Right ventricle myocardium superior (tissue), 1 donor: ENCODE measurements around the gene FAM43B. TPM values are rescaled to one million over a fixed set of nuclear protein-coding genes. Genes with fewer than 3 reads are reported as not detected.

Source experiments
- ATAC-seq: fragments of 200-7000 bp; cut with Tn5 transposase; one replicate; pipeline ENCODE4 v1.9.1; 2020; ENCODE audit warnings: mild to moderate bottlenecking; ENCODE audit not compliant: poor library complexity
- DNase-seq: peaks from one replicate; pipeline ENCODE4 v3.0.0-alpha.2; 2020
- intact Hi-C: fragments of 100-400 bp; cut with DNase I; formaldehyde crosslinking; loops from one replicate; pipeline ENCODE4 v1.11.2; 2022
- total RNA-seq: library from RNA; stranded (reverse); fragmentation: NEBNext Ultra II Directional; extraction: Animal tissue kit (Norgen Biotek cat#: 25700); gene quantifications from one replicate; pipeline ENCODE4 v1.2.1, GENCODE V29; 2021
- donor health status: DM: no; HTN: yes; CAD: no; lungs with severe emphysema.

The FAM43B gene
- total RNA-seq, 1 donor from 2014 or later: 3.0 TPM

GRCh38 chr1:20538760-20539551, 13.4 kb upstream of the FAM43B start:
- intact Hi-C loops: no loop called here
- no peak for DNase-seq
- no peak for ATAC-seq

- DNase-seq (no peak), ATAC-seq (no peak)
- intact Hi-C loops: no loop called here
Observed at GRCh38 chr1:20540281-20540680, 12.1 kb upstream of the FAM43B start.

DNA sequence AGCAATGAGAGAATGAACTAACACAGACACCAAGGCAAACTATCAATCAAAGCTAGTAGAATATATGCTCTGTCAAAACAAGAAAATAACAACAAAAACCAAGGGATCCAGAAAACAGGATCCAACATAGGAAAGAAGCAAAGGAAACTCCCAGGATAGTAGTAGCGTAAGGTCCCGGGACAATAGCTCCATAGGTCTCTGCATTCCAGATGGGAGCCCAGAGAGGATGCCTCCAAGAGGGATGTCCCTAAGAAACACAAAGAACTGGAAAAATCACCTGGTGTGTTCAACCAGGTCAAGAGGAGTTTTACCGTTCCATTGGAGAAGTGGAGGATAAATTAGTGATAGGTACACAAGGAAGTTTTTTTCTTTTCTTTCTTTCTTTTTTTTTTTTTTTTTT, 5.7 kb upstream of the FAM43B start:
- no peak for DNase-seq
- intact Hi-C loops: no loop called here
- ATAC-seq: no peak

DNA sequence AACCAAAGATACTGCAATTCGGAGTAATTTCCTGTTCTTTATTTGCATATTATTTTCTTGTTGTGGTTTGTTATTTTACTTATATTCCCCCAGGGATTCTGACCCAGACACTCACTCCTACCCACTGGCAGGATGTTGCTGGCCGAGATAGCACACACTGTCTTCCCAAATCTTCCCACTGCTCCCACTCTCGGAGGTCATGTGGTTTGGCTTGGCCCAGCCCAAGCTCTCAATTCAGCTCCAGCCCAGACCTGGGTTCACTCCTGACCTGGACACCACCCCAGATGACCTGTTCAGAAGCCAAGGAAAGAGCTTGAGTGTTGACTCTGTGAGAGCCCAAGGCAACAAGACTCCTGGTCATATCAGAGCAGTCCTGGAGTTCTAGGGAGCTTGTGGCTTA, 1.2 kb upstream of the FAM43B start:
- intact Hi-C loops: no loop called here
- DNase-seq (no peak), ATAC-seq (peak; percentile 6)

- DNase-seq (no peak), ATAC-seq (peak; percentile 16)
- intact Hi-C loops: no loop called here
Observed at GRCh38 chr1:20552728-20553445, 514 bp downstream of the FAM43B start.

- ATAC-seq: peak; percentile 34
- intact Hi-C loops: no loop called here
Observed at GRCh38 chr1:20555025-20555757, 2.8 kb downstream of the FAM43B start.

DNA sequence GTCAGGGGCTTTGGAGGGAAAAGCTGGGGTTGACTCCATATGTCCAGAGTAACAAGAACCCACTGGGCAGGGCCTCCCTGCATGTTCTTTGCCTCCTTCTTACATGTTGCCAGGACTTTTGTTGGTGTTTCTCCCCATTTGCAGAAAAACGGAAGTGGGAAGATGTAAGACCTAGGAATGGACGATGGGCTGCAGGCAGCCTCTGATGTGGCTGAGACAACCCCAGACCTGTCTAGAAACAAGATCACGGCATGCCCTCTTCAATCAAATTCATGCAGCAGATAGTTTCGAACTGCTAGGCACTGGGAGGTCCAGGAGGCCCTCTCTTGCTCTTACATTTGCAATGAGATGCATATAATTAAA, 3.4 kb downstream of the FAM43B start:
- ATAC-seq: no peak
- no peak for DNase-seq
- intact Hi-C loops: no loop called here

More at GRCh38 chr1:20555025-20555757, 2.8 kb downstream of the FAM43B start:
- DNase-seq: no peak

DNA sequence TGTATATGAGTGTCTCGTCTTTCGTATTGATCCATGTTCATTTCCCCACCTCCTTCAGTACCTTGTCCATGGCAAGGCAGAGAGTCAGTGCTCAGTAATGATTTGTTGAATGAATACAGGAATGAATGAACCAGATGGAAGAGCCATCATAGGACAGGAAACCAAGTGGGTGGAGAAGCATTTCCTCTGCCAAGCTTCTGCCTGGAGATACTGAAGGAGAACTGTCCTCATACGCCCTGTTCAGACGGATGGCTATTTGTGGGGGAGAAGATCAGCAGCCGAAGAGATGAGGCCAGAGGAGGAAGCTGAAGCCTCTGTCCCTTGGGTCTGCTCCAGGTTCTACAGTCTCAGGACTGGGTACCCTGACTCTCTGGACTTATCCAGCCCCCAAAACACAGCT, 5.8 kb downstream of the FAM43B start:
- intact Hi-C loops: no loop called here
- DNase-seq: no peak
- ATAC-seq: peak; percentile 32

- intact Hi-C loops: no loop called here
- ATAC-seq (no peak), DNase-seq (no peak)
Observed at GRCh38 chr1:20560966-20561365, 8.6 kb downstream of the FAM43B start.

- DNase-seq: no peak
- ATAC-seq: no peak
- intact Hi-C loops: no loop called here
Observed at GRCh38 chr1:20565234-20565633, 12.9 kb downstream of the FAM43B start.

GRCh38 chr1:20569523-20570098, 17.2 kb downstream of the FAM43B start:
- intact Hi-C loops: loop anchor here (5.0 kb wide), 1 partner anchor 63 kb away; the partner anchor contains the start of gene PINK1
- no peak for ATAC-seq
- no peak for DNase-seq

GRCh38 chr1:20571427-20571826, 19.1 kb downstream of the FAM43B start:
- intact Hi-C loops: loop anchor here (5.0 kb wide), 1 partner anchor 61 kb away; the partner anchor contains the start of gene PINK1
- no peak for ATAC-seq
- DNase-seq: no peak

GRCh38 chr1:20573987-20574386, 21.6 kb downstream of the FAM43B start:
- intact Hi-C loops: loop anchor here (5.0 kb wide), 1 partner anchor 58 kb away; the partner anchor contains the start of gene PINK1
- ATAC-seq: no peak
- DNase-seq: no peak

GRCh38 chr1:20574686-20575540, 22.5 kb downstream of the FAM43B start:
- ATAC-seq (peak; percentile 98), DNase-seq (peak; percentile 93)
- intact Hi-C loops: loop anchor here (5.0 kb wide), 1 partner anchor 57 kb away; the partner anchor contains the start of gene PINK1

GRCh38 chr1:20575541-20576336, 23.4 kb downstream of the FAM43B start:
- ATAC-seq (no peak), DNase-seq (no peak)
- intact Hi-C loops: no loop called here

DNA sequence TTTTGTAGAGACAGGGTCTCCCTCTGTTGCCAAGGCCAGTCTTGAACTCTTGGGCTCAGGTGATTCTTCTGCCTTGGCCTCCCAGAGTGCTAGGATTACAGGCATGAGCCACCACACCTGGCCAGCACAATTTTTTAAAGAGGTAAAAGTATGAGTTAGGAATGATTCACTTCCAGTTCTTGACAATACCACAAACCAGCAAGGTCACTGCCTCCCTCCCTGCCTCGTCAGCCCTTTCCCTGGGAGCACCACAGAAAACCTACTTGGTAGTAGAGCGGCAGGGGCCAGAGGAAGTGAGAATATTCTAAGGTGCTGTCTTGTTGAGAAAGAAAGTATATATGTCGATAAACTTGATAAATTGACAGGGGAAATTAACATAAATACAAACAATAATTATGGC, 25.7 kb downstream of the FAM43B start:
- ATAC-seq: no peak
- DNase-seq: no peak
- intact Hi-C loops: no loop called here

DNA sequence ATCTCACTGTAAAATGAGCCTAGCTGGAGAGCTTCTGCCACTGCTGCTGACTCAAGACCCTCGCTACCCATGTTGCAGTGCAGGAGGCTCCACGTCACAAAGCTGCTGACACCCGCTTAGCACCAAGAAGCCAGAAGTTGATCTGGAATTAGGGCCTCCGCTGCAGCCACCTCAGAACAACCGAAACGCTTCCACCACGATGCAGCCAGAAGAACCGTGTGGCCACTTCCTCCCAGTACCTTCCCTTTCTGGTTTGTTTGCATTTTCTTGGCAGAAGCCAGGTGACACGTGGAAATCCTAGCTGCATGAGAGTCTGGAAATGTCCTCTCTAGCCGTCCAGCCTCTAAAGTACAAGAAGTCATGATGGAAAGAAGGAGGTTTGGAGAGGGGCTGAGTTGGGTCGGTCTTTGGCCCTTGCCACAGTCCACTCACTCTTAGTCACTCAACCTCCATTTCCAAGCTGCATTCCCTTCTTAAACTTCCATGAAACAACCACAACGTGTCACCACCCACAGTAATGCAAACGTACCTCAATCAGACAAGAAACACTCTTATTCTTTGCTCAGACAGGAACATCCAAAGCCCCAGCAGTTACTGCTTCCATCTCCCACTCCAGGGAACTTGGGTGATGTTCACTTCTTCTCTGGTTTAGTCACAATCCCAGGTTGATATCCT, 26.5 kb downstream of the FAM43B start:
- no peak for ATAC-seq
- DNase-seq: no peak
- intact Hi-C loops: no loop called here
